GM12891 (cell line): ENCODE data around the gene SMCO1.
"Not testable (repeated sequence)": the region's sequence is repeated elsewhere in the genome, so short reads cannot be mapped to it uniquely, and the experiment has no call there.

ENCODE experiments used
- POLR2AphosphoS5 ChIP-seq: IDR thresholded peaks from 2 replicates; pipeline ENCODE4 v1.6.1; 2011; ENCODE audit warnings: low read depth, low read length, control low read depth
- SPI1 ChIP-seq: IDR thresholded peaks from 2 replicates; pipeline ENCODE4 v1.6.1; 2011; ENCODE audit warnings: low read depth, low read length, control low read depth

GRCh38 chr3:196511646-196512425 is 3.3 kb downstream of the SMCO1 start:
- not testable (repeated sequence) for TF ChIP-seq SPI1, POLR2AphosphoS5
